ENCODE data around the gene TFEB. TPM values are rescaled to one million over a fixed set of nuclear protein-coding genes. Genes with fewer than 3 reads are reported as not detected.

The TFEB gene
- total and polyA plus RNA-seq, 8 donors = 7.6 to 37.0 (median 9.8) TPM

DNA sequence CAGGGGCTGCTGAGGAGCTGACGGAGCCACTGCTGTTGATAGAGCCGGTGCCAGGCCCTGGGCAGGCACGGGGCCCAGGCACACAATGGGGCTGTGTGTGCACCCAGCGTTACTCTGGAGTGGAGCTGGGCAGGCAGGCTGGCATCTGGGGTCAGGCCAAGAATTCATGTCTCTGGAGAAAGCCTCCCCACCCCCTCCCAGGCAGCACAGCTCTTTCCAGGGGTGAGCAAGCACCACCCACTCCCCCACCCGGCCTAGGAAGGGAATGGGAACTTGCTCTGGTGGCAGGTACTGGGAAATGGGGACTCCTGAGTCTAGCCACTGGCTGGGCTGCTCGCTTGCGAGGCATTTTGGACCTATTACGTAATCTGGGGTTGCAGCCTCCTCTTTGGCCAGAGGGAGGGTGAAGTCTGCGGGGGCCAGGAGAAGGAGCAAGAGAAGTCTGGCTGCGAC lies 22.7 kb downstream of the TFEB start:
- H3K27ac ChIP-seq = peak overlapping the region; percentile 63 to 71
- peaks cover 0 to 6% of the 10 kb centered on the region in 2 donors for H3K36me3 ChIP-seq
- intact Hi-C loops (cut with DNase I) = no loop called here
- no peaks in the 10 kb centered on the region for H3K27me3 ChIP-seq
- H3K4me3 ChIP-seq = no peak overlapping the region
- TF ChIP-seq, protein P1, sequence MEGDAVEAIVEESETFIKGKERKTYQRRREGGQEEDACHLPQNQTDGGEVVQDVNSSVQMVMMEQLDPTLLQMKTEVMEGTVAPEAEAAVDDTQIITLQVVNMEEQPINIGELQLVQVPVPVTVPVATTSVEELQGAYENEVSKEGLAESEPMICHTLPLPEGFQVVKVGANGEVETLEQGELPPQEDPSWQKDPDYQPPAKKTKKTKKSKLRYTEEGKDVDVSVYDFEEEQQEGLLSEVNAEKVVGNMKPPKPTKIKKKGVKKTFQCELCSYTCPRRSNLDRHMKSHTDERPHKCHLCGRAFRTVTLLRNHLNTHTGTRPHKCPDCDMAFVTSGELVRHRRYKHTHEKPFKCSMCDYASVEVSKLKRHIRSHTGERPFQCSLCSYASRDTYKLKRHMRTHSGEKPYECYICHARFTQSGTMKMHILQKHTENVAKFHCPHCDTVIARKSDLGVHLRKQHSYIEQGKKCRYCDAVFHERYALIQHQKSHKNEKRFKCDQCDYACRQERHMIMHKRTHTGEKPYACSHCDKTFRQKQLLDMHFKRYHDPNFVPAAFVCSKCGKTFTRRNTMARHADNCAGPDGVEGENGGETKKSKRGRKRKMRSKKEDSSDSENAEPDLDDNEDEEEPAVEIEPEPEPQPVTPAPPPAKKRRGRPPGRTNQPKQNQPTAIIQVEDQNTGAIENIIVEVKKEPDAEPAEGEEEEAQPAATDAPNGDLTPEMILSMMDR (IDR thresholded peaks at IDR 0.05) = peak in 1 of 2 donors; percentile 16
- DNase-seq (peak in 3 of 4 donors; percentile 48 to 82 (median 82)), ATAC-seq (peak; percentile 79)
- peaks cover 23 to 63% of the 10 kb centered on the region in 2 donors for H3K4me1 ChIP-seq
- no peaks in the 10 kb centered on the region for H3K9me3 ChIP-seq

- DNase-seq (peak in 1 of 4 donors; percentile 39), ATAC-seq (no peak)
- H3K4me1 ChIP-seq = peaks cover 27 to 63% of the 10 kb centered on the region in 2 donors
- H3K9me3 ChIP-seq = no peaks in the 10 kb centered on the region
- H3K27ac ChIP-seq = peak overlapping the region; percentile 63 to 71
- no peak overlapping the region for H3K4me3 ChIP-seq
- TF ChIP-seq, protein P1 (IDR thresholded peaks at IDR 0.05) = no peak
- no peaks in the 10 kb centered on the region for H3K27me3 ChIP-seq
- peaks cover 0 to 6% of the 10 kb centered on the region in 2 donors for H3K36me3 ChIP-seq
- intact Hi-C loops (cut with DNase I) = no loop called here
Measured at GRCh38 chr6:41711323-41712038, 23.9 kb downstream of the TFEB start.

DNA sequence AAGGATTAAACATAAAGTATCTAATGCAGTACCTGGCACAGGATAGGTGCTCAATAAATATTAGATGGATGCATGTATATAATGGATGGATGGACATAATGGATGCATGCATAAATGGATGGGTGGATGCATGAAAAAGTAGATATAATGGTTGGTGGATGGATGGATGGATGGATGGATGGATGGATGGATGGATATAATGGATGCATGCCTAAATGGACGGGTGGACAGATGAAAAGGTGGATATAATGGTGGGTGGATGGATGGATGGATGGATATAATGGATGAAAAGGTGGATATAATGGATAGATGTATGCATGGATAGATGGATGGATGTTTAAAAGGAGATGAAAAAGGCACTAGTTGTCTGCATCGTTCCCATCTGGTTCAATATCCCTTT lies 26.0 kb downstream of the TFEB start:
- H3K4me1 ChIP-seq = peaks cover 38 to 76% of the 10 kb centered on the region in 2 donors
- no peak for DNase-seq
- H3K9me3 ChIP-seq = no peaks in the 10 kb centered on the region
- TF ChIP-seq, protein P1 (IDR thresholded peaks at IDR 0.05) = no peak
- no peak overlapping the region for H3K4me3 ChIP-seq
- H3K27ac ChIP-seq = no peak overlapping the region
- ATAC-seq = no peak
- H3K36me3 ChIP-seq = no peaks in the 10 kb centered on the region
- intact Hi-C loops (cut with DNase I) = no loop called here
- no peaks in the 10 kb centered on the region for H3K27me3 ChIP-seq

DNA sequence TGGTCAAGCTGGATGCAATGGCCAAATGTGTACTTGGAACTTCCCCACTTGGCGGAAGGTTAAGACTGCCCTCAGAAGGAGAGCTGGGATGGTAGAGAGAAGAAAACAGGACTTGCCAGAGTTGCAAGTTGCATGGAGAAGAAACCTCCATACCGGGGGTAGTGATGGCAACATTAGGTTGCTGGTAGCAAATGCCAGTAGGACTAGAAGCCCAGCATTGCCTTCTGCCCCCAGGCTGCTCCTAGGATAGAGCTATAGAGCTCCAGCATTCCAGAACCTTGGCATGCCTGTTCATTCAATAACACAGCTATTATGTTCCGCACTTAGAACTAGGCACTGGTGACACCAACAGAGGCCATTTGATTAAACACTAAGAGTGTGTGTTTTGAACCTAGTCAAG lies 26.6 kb downstream of the TFEB start:
- no peak for DNase-seq
- H3K9me3 ChIP-seq = no peaks in the 10 kb centered on the region

More for the DNA sequence above, 26.6 kb downstream of the TFEB start:
- Histone ChIP-seq H3K4me1 (peaks cover 38 to 76% of the 10 kb centered on the region in 2 donors), H3K27me3 (no peaks in the 10 kb centered on the region), H3K27ac (peak overlapping the region in 1 of 2 donors; percentile 76), H3K4me3 (no peak overlapping the region), H3K36me3 (no peaks in the 10 kb centered on the region)
- no peak for ATAC-seq
- intact Hi-C loops (cut with DNase I) = no loop called here
- TF ChIP-seq, protein P1 (IDR thresholded peaks at IDR 0.05) = no peak

All from left lung (tissue), 10 donors.